Measurements from ENCODE around the gene MED14.

MED14 gene

DNA sequence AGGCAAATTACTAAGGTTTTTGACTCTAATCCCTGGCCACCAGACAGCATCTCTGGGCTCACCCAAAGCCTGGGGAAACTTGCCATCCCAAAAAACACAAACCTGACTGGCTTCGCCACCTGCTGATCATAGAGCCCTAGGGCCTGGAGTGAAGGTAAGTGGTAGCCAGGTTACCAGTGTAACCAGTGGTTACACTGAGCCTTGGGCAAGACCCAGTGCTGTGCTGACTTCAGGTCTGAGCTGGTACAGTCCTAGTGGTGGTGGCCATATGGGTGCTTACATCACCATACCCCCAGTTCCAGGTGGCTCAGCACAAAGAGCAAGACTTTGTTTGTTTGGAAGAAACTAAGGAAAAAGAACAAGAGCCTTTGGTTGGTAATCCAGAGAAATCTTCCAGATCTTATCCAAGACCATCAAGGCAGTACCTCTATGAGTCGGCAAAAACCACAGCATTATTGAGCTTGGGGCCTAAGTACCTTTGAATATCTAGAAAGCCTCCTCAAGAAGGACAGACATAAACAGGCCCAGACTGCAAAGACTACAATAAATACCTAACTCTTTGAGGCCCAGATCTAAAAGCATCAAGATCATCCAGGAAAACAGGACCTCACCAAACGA is 13.7 kb downstream of the MED14 start:
- Histone ChIP-seq H3K27ac (ENCODE audit: low read length) (no peak overlapping the region), H3K4me3 (ENCODE audit: low read length) (no peak overlapping the region), H3K9ac (ENCODE audit: low read length) (no peak overlapping the region), H3K27me3 (ENCODE audit: low read depth, low read length) (no peaks in the 10 kb centered on the region), H2AFZ (ENCODE audit: low read depth, low read length) (no peak overlapping the region), H3K4me2 (ENCODE audit: low read length) (no peak overlapping the region), H3K36me3 (replicated peaks; ENCODE audit: low read depth, low read length) (peaks cover 31% of the 10 kb centered on the region), H4K20me1 (ENCODE audit: insufficient read depth, low read length) (peaks cover 12% of the 10 kb centered on the region), H3K9me3 (ENCODE audit: insufficient read depth, low read length) (no peaks in the 10 kb centered on the region), H3K4me1 (ENCODE audit: low read length) (peaks cover 2% of the 10 kb centered on the region; the same call in 1 of the 2 replicates), H3K79me2 (ENCODE audit: low read length) (peaks cover 86% of the 10 kb centered on the region)
- TF ChIP-seq, protein P1, sequence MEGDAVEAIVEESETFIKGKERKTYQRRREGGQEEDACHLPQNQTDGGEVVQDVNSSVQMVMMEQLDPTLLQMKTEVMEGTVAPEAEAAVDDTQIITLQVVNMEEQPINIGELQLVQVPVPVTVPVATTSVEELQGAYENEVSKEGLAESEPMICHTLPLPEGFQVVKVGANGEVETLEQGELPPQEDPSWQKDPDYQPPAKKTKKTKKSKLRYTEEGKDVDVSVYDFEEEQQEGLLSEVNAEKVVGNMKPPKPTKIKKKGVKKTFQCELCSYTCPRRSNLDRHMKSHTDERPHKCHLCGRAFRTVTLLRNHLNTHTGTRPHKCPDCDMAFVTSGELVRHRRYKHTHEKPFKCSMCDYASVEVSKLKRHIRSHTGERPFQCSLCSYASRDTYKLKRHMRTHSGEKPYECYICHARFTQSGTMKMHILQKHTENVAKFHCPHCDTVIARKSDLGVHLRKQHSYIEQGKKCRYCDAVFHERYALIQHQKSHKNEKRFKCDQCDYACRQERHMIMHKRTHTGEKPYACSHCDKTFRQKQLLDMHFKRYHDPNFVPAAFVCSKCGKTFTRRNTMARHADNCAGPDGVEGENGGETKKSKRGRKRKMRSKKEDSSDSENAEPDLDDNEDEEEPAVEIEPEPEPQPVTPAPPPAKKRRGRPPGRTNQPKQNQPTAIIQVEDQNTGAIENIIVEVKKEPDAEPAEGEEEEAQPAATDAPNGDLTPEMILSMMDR (IDR thresholded peaks at IDR 0.05; ENCODE audit: low read depth, low read length): no peak
- no peak for TF ChIP-seq EZH2phosphoT487 (IDR thresholded peaks at IDR 0.05; ENCODE audit: low read depth)

DNA sequence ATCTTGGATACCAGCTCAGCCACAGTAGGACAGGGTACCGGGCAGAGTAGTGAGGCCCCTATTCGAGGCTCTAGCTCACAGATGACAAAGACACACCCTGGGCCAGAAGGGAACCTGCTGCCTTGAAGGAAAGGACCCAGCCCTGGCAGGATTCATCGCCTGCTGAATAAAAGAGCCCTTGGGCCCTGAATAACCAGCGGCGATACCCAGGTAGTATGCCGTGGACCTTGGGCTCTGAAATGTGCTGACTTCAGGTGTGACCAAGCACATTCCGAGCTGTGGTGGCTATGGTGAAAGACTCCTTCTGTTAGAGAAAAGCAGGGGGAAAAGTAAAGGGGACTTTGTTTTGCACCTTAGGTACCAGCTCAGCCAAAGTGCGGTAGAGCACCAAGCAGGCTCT is 14.6 kb downstream of the MED14 start:
- Histone ChIP-seq H3K4me2 (ENCODE audit: low read length) (no peak overlapping the region), H3K79me2 (ENCODE audit: low read length) (peaks cover 86% of the 10 kb centered on the region)

DNA sequence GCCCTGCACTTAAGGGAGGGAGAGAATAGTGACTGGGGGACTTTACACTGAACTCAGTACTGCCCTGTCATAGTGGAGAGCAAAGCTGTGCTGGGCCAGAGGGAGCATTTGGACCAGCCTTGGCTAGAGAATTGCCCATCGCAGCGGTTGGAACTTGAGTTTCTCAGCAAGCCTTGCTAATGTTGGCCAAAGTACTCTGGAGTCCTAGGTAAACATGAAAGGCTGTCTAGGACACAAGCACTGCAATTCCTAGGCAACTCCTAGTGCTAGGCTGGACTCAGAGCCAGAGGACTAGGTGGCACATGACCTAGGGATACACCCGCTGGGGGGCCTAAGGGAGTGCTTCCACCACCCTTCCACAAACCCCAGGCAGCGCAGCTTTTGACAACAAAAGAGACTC is 15.0 kb downstream of the MED14 start:
- no peaks in the 10 kb centered on the region for H3K27me3 ChIP-seq (ENCODE audit: low read depth, low read length)
- peaks cover 24% of the 10 kb centered on the region for H3K36me3 ChIP-seq (replicated peaks; ENCODE audit: low read depth, low read length)
- no peaks in the 10 kb centered on the region for H3K9me3 ChIP-seq (ENCODE audit: insufficient read depth, low read length)
- H3K4me1 ChIP-seq (ENCODE audit: low read length): no peaks in the 10 kb centered on the region
- H3K9ac ChIP-seq (ENCODE audit: low read length): no peak overlapping the region
- H2AFZ ChIP-seq (ENCODE audit: low read depth, low read length): no peak overlapping the region
- peaks cover 12% of the 10 kb centered on the region for H4K20me1 ChIP-seq (ENCODE audit: insufficient read depth, low read length)
- H3K79me2 ChIP-seq (ENCODE audit: low read length): peaks cover 84% of the 10 kb centered on the region
- H3K4me2 ChIP-seq (ENCODE audit: low read length): no peak overlapping the region
- no peak for TF ChIP-seq EZH2phosphoT487 (IDR thresholded peaks at IDR 0.05; ENCODE audit: low read depth)
- TF ChIP-seq, protein P1 (IDR thresholded peaks at IDR 0.05; ENCODE audit: low read depth, low read length): no peak
- H3K27ac ChIP-seq (ENCODE audit: low read length): no peak overlapping the region
- H3K4me3 ChIP-seq (ENCODE audit: low read length): no peak overlapping the region

More for the DNA sequence above, 14.6 kb downstream of the MED14 start:
- H2AFZ ChIP-seq (ENCODE audit: low read depth, low read length): no peak overlapping the region
- H3K27ac ChIP-seq (ENCODE audit: low read length): no peak overlapping the region
- H4K20me1 ChIP-seq (ENCODE audit: insufficient read depth, low read length): peaks cover 12% of the 10 kb centered on the region
- no peak overlapping the region for H3K4me3 ChIP-seq (ENCODE audit: low read length)
- H3K9ac ChIP-seq (ENCODE audit: low read length): no peak overlapping the region
- no peak for TF ChIP-seq EZH2phosphoT487 (IDR thresholded peaks at IDR 0.05; ENCODE audit: low read depth)
- TF ChIP-seq, protein P1 (IDR thresholded peaks at IDR 0.05; ENCODE audit: low read depth, low read length): no peak
- H3K9me3 ChIP-seq (ENCODE audit: insufficient read depth, low read length): no peaks in the 10 kb centered on the region
- peaks cover 24% of the 10 kb centered on the region for H3K36me3 ChIP-seq (replicated peaks; ENCODE audit: low read depth, low read length)
- H3K27me3 ChIP-seq (ENCODE audit: low read depth, low read length): no peaks in the 10 kb centered on the region
- no peaks in the 10 kb centered on the region for H3K4me1 ChIP-seq (ENCODE audit: low read length)

DNA sequence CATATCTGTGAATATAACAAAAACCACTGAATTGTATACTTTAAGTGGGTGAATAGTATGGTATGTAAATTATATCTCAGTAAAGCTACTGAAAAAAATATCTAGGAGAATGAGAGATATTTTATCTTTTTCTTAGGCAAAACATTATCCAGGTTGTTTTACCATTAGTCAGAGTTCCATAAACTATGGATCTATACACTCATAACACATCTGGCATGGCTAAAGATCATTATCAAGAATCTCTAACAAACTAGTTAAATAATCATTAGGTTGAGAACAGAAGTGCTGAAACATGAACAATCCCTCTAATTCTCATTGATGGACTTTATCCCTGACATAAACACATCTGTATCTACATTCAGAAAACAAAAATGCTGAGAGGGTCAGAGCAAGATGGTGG is 15.6 kb downstream of the MED14 start:
- no peak overlapping the region for H3K9ac ChIP-seq (ENCODE audit: low read length)
- no peak overlapping the region for H3K27ac ChIP-seq (ENCODE audit: low read length)
- H2AFZ ChIP-seq (ENCODE audit: low read depth, low read length): no peak overlapping the region
- H3K9me3 ChIP-seq (ENCODE audit: insufficient read depth, low read length): no peaks in the 10 kb centered on the region
- H4K20me1 ChIP-seq (ENCODE audit: insufficient read depth, low read length): peaks cover 12% of the 10 kb centered on the region
- no peak overlapping the region for H3K4me2 ChIP-seq (ENCODE audit: low read length)
- H3K36me3 ChIP-seq (replicated peaks; ENCODE audit: low read depth, low read length): peaks cover 26% of the 10 kb centered on the region
- no peaks in the 10 kb centered on the region for H3K4me1 ChIP-seq (ENCODE audit: low read length)
- H3K27me3 ChIP-seq (ENCODE audit: low read depth, low read length): no peaks in the 10 kb centered on the region
- TF ChIP-seq EZH2phosphoT487 (IDR thresholded peaks at IDR 0.05; ENCODE audit: low read depth): no peak
- TF ChIP-seq, protein P1 (IDR thresholded peaks at IDR 0.05; ENCODE audit: low read depth, low read length): no peak
- no peak overlapping the region for H3K4me3 ChIP-seq (ENCODE audit: low read length)
- H3K79me2 ChIP-seq (ENCODE audit: low read length): peaks cover 84% of the 10 kb centered on the region

All from OCI-LY3 (cell line).